ENCODE measurements around the gene SOX10.

The SOX10 gene

GRCh38 chr22:37929390-37929789 is 55.0 kb downstream of the SOX10 start:
- no peak for DNase-seq

- no peak for DNase-seq
These were observed 56.8 kb downstream of the SOX10 start for GRCh38 chr22:37927637-37927936.

GRCh38 chr22:37926771-37927636 is 57.4 kb downstream of the SOX10 start:
- no peak for DNase-seq

- DNase-seq: no peak
These were observed 58.0 kb downstream of the SOX10 start for GRCh38 chr22:37926358-37926757.

- DNase-seq: no peak
These were observed 58.6 kb downstream of the SOX10 start for GRCh38 chr22:37925767-37926166.

GRCh38 chr22:37925330-37925729 is 59.0 kb downstream of the SOX10 start:
- DNase-seq: no peak

GRCh38 chr22:37924386-37925065 is 59.8 kb downstream of the SOX10 start:
- DNase-seq: no peak

GRCh38 chr22:37923927-37924326 is 60.4 kb downstream of the SOX10 start:
- DNase-seq: no peak

All from eye (tissue), 1 donor.